Bronchial epithelial cell (primary cell): Measurements from ENCODE around the gene TMPRSS2. TPM values are rescaled to one million over a fixed set of nuclear protein-coding genes. Genes with fewer than 3 reads are reported as not detected.

ENCODE experiments used
- DNase-seq: peaks from one replicate; pipeline ENCODE4 v3.0.0-alpha.2; 2010; ENCODE audit warnings: low read depth
- FAIRE-seq: peaks from 2 replicates; lab custom pipeline; 2011; peaks lifted over from hg19 to GRCh38; lab: Jason Lieb, UNC
- H3K27me3 ChIP-seq: 2 replicates; pipeline ENCODE4 v1.5.1; 2011; ENCODE audit warnings: low read length; ENCODE audit not compliant: control insufficient read depth, insufficient read depth
- H3K36me3 ChIP-seq: 2 replicates; pipeline ENCODE4 v1.5.1; 2011; ENCODE audit warnings: low read length; ENCODE audit not compliant: control insufficient read depth, insufficient read depth
- H3K4me3 ChIP-seq: 2 replicates; pipeline ENCODE4 v1.5.1; 2011; ENCODE audit warnings: mild to moderate bottlenecking, low read depth, low read length, control low read depth
- total RNA-seq: library from RNA; depleted of rRNA; stranded (reverse); fragments of >200 nt; gene quantifications from 2 replicates; pipeline ENCODE4 v1.2.1, GENCODE V29; 2014
- TF ChIP-seq, protein P1 (sequence below): IDR thresholded peaks from 2 replicates; pipeline ENCODE4 v1.5.1; 2011; ENCODE audit warnings: mild to moderate bottlenecking, moderate library complexity, low read length, control low read depth, inconsistent platforms; ENCODE audit not compliant: insufficient read depth, severe bottlenecking

The TMPRSS2 gene
- total RNA-seq, 1 donor from 2014 or later: 3.7 TPM

DNA sequence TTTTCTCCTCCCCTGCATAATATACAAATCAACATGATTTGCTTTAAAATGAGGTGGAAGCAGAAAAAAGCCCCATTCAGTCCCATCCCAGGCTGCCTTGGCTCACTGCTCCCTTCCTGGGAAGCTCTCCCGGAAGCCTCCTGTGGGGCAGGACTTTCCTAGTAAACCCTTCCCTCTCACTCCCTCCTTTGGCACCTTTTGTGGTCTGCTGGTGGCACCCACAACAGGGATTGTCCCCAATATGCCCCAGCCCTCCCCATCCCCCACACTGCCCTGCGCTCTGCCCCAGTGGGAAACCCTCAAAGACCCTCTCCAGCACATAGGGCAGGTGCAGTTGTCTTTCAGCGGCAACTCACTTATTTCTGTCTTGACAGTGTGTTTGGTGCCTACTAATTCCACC lies 1.8 kb upstream of the TMPRSS2 start:
- Histone ChIP-seq H3K4me3 (no peak overlapping the region), H3K27me3 (peaks cover 24% of the 10 kb centered on the region), H3K36me3 (no peaks in the 10 kb centered on the region)
- DNase-seq (no peak), FAIRE-seq (no peak)
- TF ChIP-seq, protein P1, sequence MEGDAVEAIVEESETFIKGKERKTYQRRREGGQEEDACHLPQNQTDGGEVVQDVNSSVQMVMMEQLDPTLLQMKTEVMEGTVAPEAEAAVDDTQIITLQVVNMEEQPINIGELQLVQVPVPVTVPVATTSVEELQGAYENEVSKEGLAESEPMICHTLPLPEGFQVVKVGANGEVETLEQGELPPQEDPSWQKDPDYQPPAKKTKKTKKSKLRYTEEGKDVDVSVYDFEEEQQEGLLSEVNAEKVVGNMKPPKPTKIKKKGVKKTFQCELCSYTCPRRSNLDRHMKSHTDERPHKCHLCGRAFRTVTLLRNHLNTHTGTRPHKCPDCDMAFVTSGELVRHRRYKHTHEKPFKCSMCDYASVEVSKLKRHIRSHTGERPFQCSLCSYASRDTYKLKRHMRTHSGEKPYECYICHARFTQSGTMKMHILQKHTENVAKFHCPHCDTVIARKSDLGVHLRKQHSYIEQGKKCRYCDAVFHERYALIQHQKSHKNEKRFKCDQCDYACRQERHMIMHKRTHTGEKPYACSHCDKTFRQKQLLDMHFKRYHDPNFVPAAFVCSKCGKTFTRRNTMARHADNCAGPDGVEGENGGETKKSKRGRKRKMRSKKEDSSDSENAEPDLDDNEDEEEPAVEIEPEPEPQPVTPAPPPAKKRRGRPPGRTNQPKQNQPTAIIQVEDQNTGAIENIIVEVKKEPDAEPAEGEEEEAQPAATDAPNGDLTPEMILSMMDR: no peak

DNA sequence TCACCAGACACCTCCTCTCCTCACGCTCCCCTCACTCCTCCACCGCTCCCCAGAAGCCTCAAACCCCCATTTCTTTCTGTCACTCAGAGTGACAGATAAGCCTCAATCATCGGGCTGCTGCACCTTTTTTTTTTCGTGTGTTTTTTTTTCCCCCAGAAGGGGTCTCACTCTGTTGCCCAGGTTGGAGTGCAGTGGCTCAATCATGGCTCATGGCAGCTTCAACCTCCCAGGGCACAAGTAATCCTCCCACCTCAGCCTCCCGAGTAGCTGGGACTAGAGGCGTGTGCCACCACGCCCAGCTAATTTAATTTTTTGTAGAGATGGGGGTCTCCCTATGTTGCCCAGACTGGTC lies 1.2 kb upstream of the TMPRSS2 start:
- Histone ChIP-seq H3K27me3 (peaks cover 26% of the 10 kb centered on the region), H3K36me3 (no peaks in the 10 kb centered on the region), H3K4me3 (no peak overlapping the region)
- FAIRE-seq (no peak), DNase-seq (no peak)
- TF ChIP-seq, protein P1: no peak

DNA sequence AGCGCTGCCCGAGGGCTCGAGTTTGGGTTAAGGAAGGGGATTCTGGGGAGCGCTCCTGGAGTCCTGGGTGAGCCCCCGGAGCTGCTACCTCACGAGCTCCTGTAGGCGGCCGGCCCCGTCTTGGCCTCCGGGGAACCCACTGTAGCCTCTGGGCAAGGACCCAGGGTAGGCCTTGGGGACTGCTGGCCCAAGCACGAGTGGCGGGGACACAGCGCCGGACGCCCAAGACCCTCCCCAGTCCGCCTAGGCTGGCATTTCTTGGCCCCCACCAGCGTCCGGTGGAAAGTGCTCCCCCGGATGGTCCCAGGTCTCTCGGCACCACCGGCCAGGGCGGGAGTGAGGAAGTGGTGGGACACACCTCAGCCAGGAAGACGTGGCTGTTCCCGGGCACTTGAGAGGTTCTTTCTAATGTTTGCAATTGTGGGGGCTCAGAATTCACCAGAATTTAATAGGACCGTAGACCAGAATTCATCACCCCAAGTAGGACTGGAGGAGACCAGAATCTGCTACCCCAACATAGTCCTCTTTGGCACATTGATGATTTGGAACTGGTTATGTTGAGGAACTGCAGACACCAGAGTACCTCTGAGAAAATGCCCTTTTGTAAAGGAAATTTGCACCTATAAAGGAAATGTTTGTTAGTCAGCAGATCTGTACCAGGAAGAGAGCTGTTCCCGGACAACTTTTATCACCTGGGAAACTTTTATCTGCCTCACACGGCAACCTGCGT lies 622 bp upstream of the TMPRSS2 start:
- TF ChIP-seq, protein P1: no peak
- peak overlapping the region; percentile 9 for H3K4me3 ChIP-seq
- no peaks in the 10 kb centered on the region for H3K36me3 ChIP-seq
- H3K27me3 ChIP-seq: peaks cover 26% of the 10 kb centered on the region
- no peak for FAIRE-seq
- no peak for DNase-seq

DNA sequence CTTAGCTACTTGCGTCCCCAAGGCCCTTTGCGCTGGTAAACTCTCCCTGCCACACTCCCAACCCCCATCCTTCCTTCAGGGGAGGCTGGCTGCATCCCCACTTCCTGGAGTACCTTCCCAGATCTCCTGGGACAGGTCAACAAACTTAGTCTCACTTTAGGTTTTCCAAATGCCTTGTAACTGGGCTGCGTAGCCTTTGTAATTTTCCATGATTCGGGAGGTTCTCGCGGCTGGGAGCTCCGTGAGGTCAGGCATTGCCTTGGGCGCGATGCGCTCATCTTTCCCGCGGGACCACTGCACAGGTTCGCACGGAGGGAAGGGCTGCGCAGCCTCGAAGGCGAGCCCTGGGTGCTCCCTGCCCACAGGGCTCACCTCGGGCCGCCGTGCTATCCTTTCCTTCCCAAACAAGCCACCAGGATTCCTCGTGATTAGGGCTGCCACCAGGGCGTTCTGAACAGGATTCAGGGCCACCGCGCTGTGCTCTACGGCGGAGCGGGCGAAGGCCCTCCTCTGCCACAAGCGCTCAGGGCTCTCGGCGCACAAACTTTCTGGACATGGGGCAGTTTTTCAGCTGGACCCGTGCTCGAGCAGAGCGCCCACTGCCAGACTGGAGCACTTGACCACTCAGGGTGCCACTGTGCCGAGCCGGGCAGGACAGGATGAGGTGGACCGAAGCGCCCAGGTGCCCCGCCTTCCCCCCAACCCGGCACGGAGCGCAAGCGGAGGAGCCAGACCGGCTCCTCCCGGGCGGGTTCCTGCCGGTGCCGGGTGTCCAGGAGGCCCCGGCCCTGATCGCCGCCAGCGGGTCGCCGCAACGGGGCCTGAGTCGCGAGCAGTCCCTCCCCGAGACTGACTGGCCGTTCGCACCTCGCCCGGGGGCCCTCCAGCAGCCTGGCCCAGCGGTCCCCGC lies 1.1 kb downstream of the TMPRSS2 start:
- FAIRE-seq (no peak), DNase-seq (no peak)
- peaks cover 28% of the 10 kb centered on the region for H3K27me3 ChIP-seq
- no peaks in the 10 kb centered on the region for H3K36me3 ChIP-seq
- H3K4me3 ChIP-seq: peak overlapping the region; percentile 28
- TF ChIP-seq, protein P1: no peak

DNA sequence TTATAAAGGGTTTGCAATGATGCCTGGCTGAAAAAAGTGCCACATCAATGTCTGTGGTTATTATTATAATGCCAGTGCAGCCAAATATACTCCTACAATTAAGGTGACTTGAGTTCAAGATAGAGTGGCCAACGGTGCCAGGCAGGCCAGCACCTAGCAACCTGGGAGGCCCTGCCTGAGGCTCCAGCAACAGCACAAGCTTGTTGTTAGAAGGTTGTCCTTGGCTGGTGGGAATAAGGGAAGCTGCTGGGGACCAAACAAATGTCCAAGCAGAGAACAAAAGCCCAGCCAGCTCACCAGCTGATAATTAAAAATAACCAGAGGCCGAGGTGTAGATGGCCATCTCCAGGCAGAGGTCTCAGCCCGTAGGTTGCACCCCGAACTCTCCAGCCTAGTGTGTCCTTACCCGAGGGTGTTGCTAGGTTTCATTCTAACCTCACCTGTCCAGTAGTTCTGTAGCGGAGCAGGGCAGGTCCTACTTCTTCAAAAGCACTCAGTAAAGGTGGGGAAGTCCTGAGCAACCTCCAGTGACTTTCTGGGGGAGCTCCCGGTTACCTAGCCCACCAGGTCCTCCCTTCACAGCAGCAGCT lies 1.9 kb downstream of the TMPRSS2 start:
- H3K27me3 ChIP-seq: peaks cover 28% of the 10 kb centered on the region
- no peak for DNase-seq
- H3K4me3 ChIP-seq: no peak overlapping the region
- no peak for FAIRE-seq
- TF ChIP-seq, protein P1: no peak
- no peaks in the 10 kb centered on the region for H3K36me3 ChIP-seq
